ENCODE data around the gene IQSEC3.
"Not testable (repeated sequence)": the region's sequence is repeated elsewhere in the genome, so short reads cannot be mapped to it uniquely, and the experiment has no call there.

The IQSEC3 gene

DNA sequence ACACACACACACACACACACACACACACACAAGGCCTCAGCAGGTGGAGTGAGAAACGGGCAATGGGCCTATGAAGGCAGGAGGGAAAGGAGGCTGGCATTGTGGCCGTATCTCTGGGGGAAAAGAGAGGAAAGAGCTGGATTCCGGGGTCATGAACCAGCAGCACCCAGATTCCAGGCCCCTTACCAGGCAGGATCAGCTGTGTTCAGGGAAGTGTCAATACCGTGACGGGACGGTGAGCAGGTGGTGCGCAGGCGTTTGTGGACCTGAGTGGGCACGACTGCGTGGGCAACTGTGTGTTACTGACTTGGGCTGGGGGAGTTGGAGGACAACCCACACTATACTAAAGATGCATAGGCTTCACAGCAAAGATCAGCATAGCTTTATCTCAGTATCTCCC is 9.5 kb downstream of the IQSEC3 start:
- not testable (repeated sequence) for H3K27ac ChIP-seq (ENCODE audit: insufficient read depth in 1 of 2, low read depth in 1 of 2, low read length in 2 of 2, poor library complexity in 1 of 2, severe bottlenecking in 2 of 2); DNase-seq; H3K9me3 ChIP-seq (ENCODE audit: control extremely low read depth in 1 of 5, control insufficient read depth in 4 of 5, insufficient read depth in 2 of 5, low read depth in 1 of 5, low read length in 4 of 5); H3K4me3 ChIP-seq (ENCODE audit: control insufficient read depth in 1 of 7, extremely low read depth in 1 of 7, insufficient read depth in 4 of 7, low read depth in 2 of 7, low read length in 6 of 7); H3K36me3 ChIP-seq (ENCODE audit: control insufficient read depth in 4 of 4, insufficient read depth in 4 of 4, low read length in 3 of 4)
- peaks cover 0 to 15% (median 5%) of the 10 kb centered on the region in 4 experiments for H3K4me1 ChIP-seq (ENCODE audit: control extremely low read depth in 1 of 4, control insufficient read depth in 4 of 4, insufficient read depth in 4 of 4, low read length in 3 of 4)
- ChIA-PET CTCF (interaction anchor here (1.0 kb wide), 1 partner anchor 69 kb away, joined by 3 read pairs; no protein-coding TSS in a partner anchor), POLR2A (interaction anchor here (0.9 kb wide), 1 partner anchor 35 kb away, joined by 3 read pairs; no protein-coding TSS in a partner anchor)
- peaks cover 0 to 12% (median 3%) of the 10 kb centered on the region in 5 experiments for H3K27me3 ChIP-seq (replicated peaks in 2 of 5; ENCODE audit: control insufficient read depth in 4 of 5, insufficient read depth in 5 of 5, low read length in 4 of 5)
- 95% methylated on average over 6 of the region's 10 CpGs for WGBS (ENCODE audit: insufficient coverage)

DNA sequence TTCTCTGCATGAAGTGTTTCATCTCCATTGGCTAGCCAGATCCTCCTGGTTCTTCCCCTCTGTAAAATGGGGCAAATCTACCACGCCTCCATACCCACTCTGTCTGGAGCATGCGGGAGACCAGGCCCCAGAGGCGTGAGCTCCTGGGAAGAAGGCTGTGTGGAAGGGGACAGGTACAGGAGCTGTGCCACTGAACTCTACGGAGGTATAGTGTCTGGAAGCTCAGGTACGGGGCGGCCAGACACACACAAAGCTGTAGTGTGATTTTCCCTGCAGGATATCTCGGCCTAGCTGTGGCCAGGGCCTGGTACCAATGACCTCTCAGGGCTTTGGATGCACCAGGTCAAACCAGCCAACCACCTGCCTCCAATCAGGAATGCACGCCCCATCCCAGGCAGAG is 10.0 kb downstream of the IQSEC3 start:
- H3K4me3 ChIP-seq (ENCODE audit: control insufficient read depth in 1 of 7, extremely low read depth in 1 of 7, insufficient read depth in 4 of 7, low read depth in 2 of 7, low read length in 6 of 7); H3K27me3 ChIP-seq (replicated peaks in 2 of 5; ENCODE audit: control insufficient read depth in 4 of 5, insufficient read depth in 5 of 5, low read length in 4 of 5); H3K36me3 ChIP-seq (ENCODE audit: control insufficient read depth in 4 of 4, insufficient read depth in 4 of 4, low read length in 3 of 4); DNase-seq; H3K27ac ChIP-seq (ENCODE audit: insufficient read depth in 1 of 2, low read depth in 1 of 2, low read length in 2 of 2, poor library complexity in 1 of 2, severe bottlenecking in 2 of 2); H3K9me3 ChIP-seq (ENCODE audit: control extremely low read depth in 1 of 5, control insufficient read depth in 4 of 5, insufficient read depth in 2 of 5, low read depth in 1 of 5, low read length in 4 of 5): not testable (repeated sequence)
- 98% methylated on average over 6 of the region's 8 CpGs for WGBS (ENCODE audit: insufficient coverage)
- H3K4me1 ChIP-seq (ENCODE audit: control extremely low read depth in 1 of 4, control insufficient read depth in 4 of 4, insufficient read depth in 4 of 4, low read length in 3 of 4) = peaks cover 0 to 15% (median 5%) of the 10 kb centered on the region in 4 experiments
- POLR2A ChIA-PET = interaction anchor here (0.9 kb wide), 1 partner anchor 35 kb away, joined by 3 read pairs; no protein-coding TSS in a partner anchor
- CTCF ChIA-PET = interaction anchor here (1.0 kb wide), 1 partner anchor 69 kb away, joined by 3 read pairs; no protein-coding TSS in a partner anchor

DNA sequence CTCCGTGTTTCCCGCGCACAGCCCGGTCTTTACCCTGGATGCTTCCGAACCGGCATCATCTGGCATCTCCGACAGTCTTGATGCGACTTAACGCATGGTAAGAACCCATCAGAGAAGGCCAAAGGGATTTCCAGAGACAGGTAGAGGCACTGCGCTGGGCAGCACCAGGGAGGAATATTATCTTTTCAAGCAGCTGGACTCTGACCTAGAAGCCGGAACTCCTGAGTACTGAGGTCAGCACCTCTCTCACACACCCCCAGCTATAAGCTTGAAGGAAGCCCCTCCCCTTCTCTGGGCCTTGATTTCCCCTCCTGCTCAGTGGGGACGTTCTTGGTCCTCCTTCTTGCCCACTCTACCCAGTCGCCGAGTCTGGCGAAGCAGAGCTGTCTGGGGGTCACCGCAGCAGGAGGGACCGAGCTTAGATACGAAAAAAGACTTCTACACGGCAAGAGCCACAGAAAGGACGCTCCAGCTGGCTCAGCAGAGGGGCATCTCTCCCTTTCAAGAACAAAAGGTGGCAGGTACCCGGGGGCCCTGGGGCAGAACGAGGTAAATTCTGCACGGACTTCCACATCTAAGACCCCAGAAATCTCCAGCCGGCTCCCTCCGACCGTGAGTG is 10.6 kb downstream of the IQSEC3 start:
- H3K4me1 ChIP-seq (ENCODE audit: control extremely low read depth in 1 of 4, control insufficient read depth in 4 of 4, insufficient read depth in 4 of 4, low read length in 3 of 4) = peaks cover 0 to 15% (median 5%) of the 10 kb centered on the region in 4 experiments
- not testable (repeated sequence) for H3K27ac ChIP-seq (ENCODE audit: insufficient read depth in 1 of 2, low read depth in 1 of 2, low read length in 2 of 2, poor library complexity in 1 of 2, severe bottlenecking in 2 of 2); H3K27me3 ChIP-seq (replicated peaks in 2 of 5; ENCODE audit: control insufficient read depth in 4 of 5, insufficient read depth in 5 of 5, low read length in 4 of 5); DNase-seq; H3K36me3 ChIP-seq (ENCODE audit: control insufficient read depth in 4 of 4, insufficient read depth in 4 of 4, low read length in 3 of 4); H3K9me3 ChIP-seq (ENCODE audit: control extremely low read depth in 1 of 5, control insufficient read depth in 4 of 5, insufficient read depth in 2 of 5, low read depth in 1 of 5, low read length in 4 of 5)
- WGBS (ENCODE audit: insufficient coverage) = 90% methylated on average over 9 of the region's 26 CpGs
- H3K4me3 ChIP-seq (ENCODE audit: control insufficient read depth in 1 of 7, extremely low read depth in 1 of 7, insufficient read depth in 4 of 7, low read depth in 2 of 7, low read length in 6 of 7) = peak overlapping the region in 1 of 7 experiments; percentile 40
- ChIA-PET CTCF (interaction anchor here (1.0 kb wide), 1 partner anchor 68 kb away, joined by 3 read pairs; no protein-coding TSS in a partner anchor), POLR2A (interaction anchor here (0.9 kb wide), 1 partner anchor 34 kb away, joined by 3 read pairs; no protein-coding TSS in a partner anchor)

DNA sequence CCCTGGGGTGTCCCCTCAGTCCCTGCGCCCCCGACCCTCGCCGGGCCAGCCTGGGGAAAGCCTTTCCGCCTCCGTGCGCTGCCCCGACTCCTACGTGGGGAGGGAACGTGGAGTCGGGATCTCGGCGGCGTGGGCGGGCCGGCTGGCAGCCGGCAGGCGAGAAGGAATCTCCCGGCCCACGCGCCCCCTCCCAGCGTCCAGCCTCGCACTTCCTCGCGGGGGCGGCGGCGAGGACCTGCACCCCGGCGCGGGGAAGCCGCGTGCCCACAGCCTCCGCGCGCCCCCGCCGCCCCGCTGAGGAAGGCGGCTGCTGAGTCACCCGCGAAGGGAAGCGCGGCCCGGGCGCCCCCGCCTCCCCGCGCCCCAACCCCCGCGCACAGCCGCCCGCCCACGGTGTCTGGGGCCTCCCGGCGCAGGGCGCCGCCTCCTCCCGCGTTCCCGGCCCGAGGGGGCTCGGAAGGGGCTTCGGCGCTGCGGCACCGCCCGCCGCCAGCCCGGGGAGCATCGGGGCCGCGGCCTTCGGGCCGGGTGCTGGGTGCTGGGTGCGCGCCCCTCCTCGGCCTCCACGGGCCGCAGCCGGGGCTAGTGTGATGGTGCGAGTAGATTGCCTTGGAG is 11.3 kb downstream of the IQSEC3 start:
- POLR2A ChIA-PET; H3K36me3 ChIP-seq (ENCODE audit: control insufficient read depth in 4 of 4, insufficient read depth in 4 of 4, low read length in 3 of 4); H3K27ac ChIP-seq (ENCODE audit: insufficient read depth in 1 of 2, low read depth in 1 of 2, low read length in 2 of 2, poor library complexity in 1 of 2, severe bottlenecking in 2 of 2); H3K27me3 ChIP-seq (replicated peaks in 2 of 5; ENCODE audit: control insufficient read depth in 4 of 5, insufficient read depth in 5 of 5, low read length in 4 of 5); CTCF ChIA-PET; H3K9me3 ChIP-seq (ENCODE audit: control extremely low read depth in 1 of 5, control insufficient read depth in 4 of 5, insufficient read depth in 2 of 5, low read depth in 1 of 5, low read length in 4 of 5): not testable (repeated sequence)
- DNase-seq = peak in 2 of 3 donors; percentile 52 to 74
- Histone ChIP-seq H3K4me3 (ENCODE audit: control insufficient read depth in 1 of 7, extremely low read depth in 1 of 7, insufficient read depth in 4 of 7, low read depth in 2 of 7, low read length in 6 of 7) (peak overlapping the region in 2 of 7 experiments; percentile 40 to 61), H3K4me1 (ENCODE audit: control extremely low read depth in 1 of 4, control insufficient read depth in 4 of 4, insufficient read depth in 4 of 4, low read length in 3 of 4) (peaks cover 0 to 15% (median 5%) of the 10 kb centered on the region in 4 experiments)
- WGBS (ENCODE audit: insufficient coverage) = under 1% methylated on average over 31 of the region's 82 CpGs

DNA sequence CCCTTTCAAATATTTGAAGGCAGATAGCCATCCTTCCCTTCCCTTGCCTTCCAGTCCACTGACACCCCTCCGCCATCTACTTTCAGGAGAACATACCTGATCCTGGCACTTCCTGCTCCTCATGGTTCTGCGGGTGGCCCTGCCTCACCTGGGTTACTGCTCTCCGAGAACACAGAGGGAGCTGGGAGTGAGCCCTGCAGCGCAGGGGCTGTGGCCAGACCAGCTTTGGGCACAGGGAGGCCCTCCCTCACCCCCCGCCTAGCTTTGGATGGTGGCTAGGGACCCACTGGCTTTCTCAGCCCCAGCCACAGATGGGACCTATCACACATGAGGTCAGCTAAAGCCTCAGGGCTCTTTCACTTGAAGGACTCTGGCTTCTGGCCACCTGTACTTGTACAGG is 12.4 kb downstream of the IQSEC3 start:
- DNase-seq = no peak
- H3K36me3 ChIP-seq (ENCODE audit: control insufficient read depth in 4 of 4, insufficient read depth in 4 of 4, low read length in 3 of 4) = no peaks in the 10 kb centered on the region
- H3K27ac ChIP-seq (ENCODE audit: insufficient read depth in 1 of 2, low read depth in 1 of 2, low read length in 2 of 2, poor library complexity in 1 of 2, severe bottlenecking in 2 of 2) = no peak overlapping the region
- ChIA-PET CTCF (interaction anchor here (0.9 to 3.1 kb wide), 4 partner anchors 9 to 74 kb away, joined by 3 to 12 read pairs (median 4); no protein-coding TSS in a partner anchor), POLR2A (no interaction called here)
- no peak overlapping the region for H3K4me3 ChIP-seq (ENCODE audit: control insufficient read depth in 1 of 7, extremely low read depth in 1 of 7, insufficient read depth in 4 of 7, low read depth in 2 of 7, low read length in 6 of 7)
- 100% methylated on average over 5 of the region's 5 CpGs for WGBS (ENCODE audit: insufficient coverage)
- peaks cover 0 to 10% (median 0%) of the 10 kb centered on the region in 5 experiments for H3K27me3 ChIP-seq (replicated peaks in 2 of 5; ENCODE audit: control insufficient read depth in 4 of 5, insufficient read depth in 5 of 5, low read length in 4 of 5)
- no peaks in the 10 kb centered on the region for H3K9me3 ChIP-seq (ENCODE audit: control extremely low read depth in 1 of 5, control insufficient read depth in 4 of 5, insufficient read depth in 2 of 5, low read depth in 1 of 5, low read length in 4 of 5)
- peaks cover 0 to 17% (median 5%) of the 10 kb centered on the region in 4 experiments for H3K4me1 ChIP-seq (ENCODE audit: control extremely low read depth in 1 of 4, control insufficient read depth in 4 of 4, insufficient read depth in 4 of 4, low read length in 3 of 4)

DNA sequence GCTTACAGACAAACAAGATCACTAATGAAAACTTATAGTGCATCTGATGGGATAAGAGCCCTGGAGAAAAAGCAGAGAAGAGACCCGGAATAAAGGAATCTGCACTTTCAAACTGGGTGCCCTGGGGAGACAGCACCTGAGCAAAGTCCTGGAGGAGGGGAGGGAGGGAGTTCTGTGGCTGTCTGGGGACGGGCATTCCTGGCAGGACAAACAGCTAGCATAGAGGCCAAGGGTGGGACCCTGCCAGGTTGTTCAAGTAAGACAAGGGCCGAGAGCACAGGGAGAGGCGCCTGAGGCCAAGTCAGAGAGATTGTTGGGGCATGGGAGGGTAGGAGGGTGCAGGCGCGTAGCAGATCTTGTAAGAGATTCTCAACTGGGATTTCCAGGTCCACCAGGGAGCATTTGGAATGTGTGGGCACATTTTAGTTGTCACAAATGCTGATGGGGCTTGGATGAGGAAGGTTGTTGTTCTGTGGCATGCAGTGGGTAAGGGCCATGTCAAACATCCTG is 14.2 kb downstream of the IQSEC3 start:
- ChIA-PET POLR2A (no interaction called here), CTCF (interaction anchor here (0.9 to 3.1 kb wide), 3 partner anchors 12 to 73 kb away, joined by 3 to 12 read pairs (median 4); no protein-coding TSS in a partner anchor)
- Histone ChIP-seq H3K27me3 (replicated peaks in 2 of 5; ENCODE audit: control insufficient read depth in 4 of 5, insufficient read depth in 5 of 5, low read length in 4 of 5) (peaks cover 0 to 8% (median 0%) of the 10 kb centered on the region in 5 experiments), H3K9me3 (ENCODE audit: control extremely low read depth in 1 of 5, control insufficient read depth in 4 of 5, insufficient read depth in 2 of 5, low read depth in 1 of 5, low read length in 4 of 5) (no peaks in the 10 kb centered on the region), H3K4me1 (ENCODE audit: control extremely low read depth in 1 of 4, control insufficient read depth in 4 of 4, insufficient read depth in 4 of 4, low read length in 3 of 4) (peaks cover 2 to 31% (median 13%) of the 10 kb centered on the region in 4 experiments), H3K4me3 (ENCODE audit: control insufficient read depth in 1 of 7, extremely low read depth in 1 of 7, insufficient read depth in 4 of 7, low read depth in 2 of 7, low read length in 6 of 7) (no peak overlapping the region), H3K36me3 (ENCODE audit: control insufficient read depth in 4 of 4, insufficient read depth in 4 of 4, low read length in 3 of 4) (no peaks in the 10 kb centered on the region), H3K27ac (ENCODE audit: insufficient read depth in 1 of 2, low read depth in 1 of 2, low read length in 2 of 2, poor library complexity in 1 of 2, severe bottlenecking in 2 of 2) (no peak overlapping the region)
- DNase-seq = no peak
- 92% methylated on average over 5 of the region's 6 CpGs for WGBS (ENCODE audit: insufficient coverage)

All from common myeloid progenitor, CD34-positive (primary cell).